Measurements from ENCODE around the gene ECM1. TPM values are rescaled to one million over a fixed set of nuclear protein-coding genes. Genes with fewer than 3 reads are reported as not detected.

ECM1 gene
- total RNA-seq, 2 experiments from 2014 or later = 2.0 to 3.8 TPM

- H3K27ac ChIP-seq (ENCODE audit: low read depth, low read length, poor library complexity, severe bottlenecking) = no peak overlapping the region
- intact Hi-C loops (cut with micrococcal nuclease; ENCODE audit: unreplicated experiment) = loop anchor here (10.0 kb wide), 1 partner anchor 145 kb away; the partner anchor contains the start of gene ENSA
- H3K36me3 ChIP-seq (ENCODE audit: insufficient read depth, low read length) = no peaks in the 10 kb centered on the region
- H3K9me2 ChIP-seq (ENCODE audit: insufficient read depth, low read length) = no peaks in the 10 kb centered on the region
- H3K4me3 ChIP-seq (ENCODE audit: low read depth, low read length, poor library complexity, severe bottlenecking) = no peak overlapping the region
- no peaks in the 10 kb centered on the region for H4K20me1 ChIP-seq (ENCODE audit: insufficient read depth, low read length)
- ChIA-PET POLR2A (interaction anchor here (0.5 kb wide), 1 partner anchor 107 kb away, joined by 4 read pairs; no protein-coding TSS in a partner anchor), CTCF (ENCODE audit: unreplicated experiment) (no interaction called here)
- H2AFZ ChIP-seq (ENCODE audit: low read length) = no peak overlapping the region
- TF ChIP-seq CTCF (conservative IDR thresholded peaks at IDR 0.05; ENCODE audit: low read length) = no peak
- TF ChIP-seq EZH2phosphoT487 (IDR thresholded peaks at IDR 0.05; ENCODE audit: borderline replicate concordance, low read depth, low read length) = no peak
- BruUV-seq (replicated peaks) = no TSS peak
- no peaks in the 10 kb centered on the region for H3K9me3 ChIP-seq (ENCODE audit: low read length)
- H3K4me2 ChIP-seq (ENCODE audit: low read length) = no peak overlapping the region
- no peak for DNase-seq (ENCODE audit: low spot score)
- H3K4me1 ChIP-seq (ENCODE audit: insufficient read depth, low read length, poor library complexity, severe bottlenecking) = peaks cover 2% of the 10 kb centered on the region
- H3K79me2 ChIP-seq (ENCODE audit: insufficient read depth, low read depth, low read length) = no peaks in the 10 kb centered on the region
Observed at GRCh38 chr1:150479927-150480352, 28.0 kb upstream of the ECM1 start.

GRCh38 chr1:150484431-150484830 is 23.5 kb upstream of the ECM1 start:
- TF ChIP-seq EZH2phosphoT487 (IDR thresholded peaks at IDR 0.05; ENCODE audit: borderline replicate concordance, low read depth, low read length) = no peak
- TF ChIP-seq CTCF (conservative IDR thresholded peaks at IDR 0.05; ENCODE audit: low read length) = no peak
- Histone ChIP-seq H3K9me3 (ENCODE audit: low read length) (no peaks in the 10 kb centered on the region), H3K79me2 (ENCODE audit: insufficient read depth, low read depth, low read length) (peaks cover 18% of the 10 kb centered on the region; the same call in 1 of the 2 replicates), H2AFZ (ENCODE audit: low read length) (peak overlapping the region; percentile 63; the same call in 1 of the 2 replicates), H3K4me1 (ENCODE audit: insufficient read depth, low read length, poor library complexity, severe bottlenecking) (peaks cover 18% of the 10 kb centered on the region), H3K27ac (ENCODE audit: low read depth, low read length, poor library complexity, severe bottlenecking) (no peak overlapping the region), H3K36me3 (ENCODE audit: insufficient read depth, low read length) (peaks cover 8% of the 10 kb centered on the region; the same call in 1 of the 2 replicates), H3K4me3 (ENCODE audit: low read depth, low read length, poor library complexity, severe bottlenecking) (no peak overlapping the region), H4K20me1 (ENCODE audit: insufficient read depth, low read length) (no peaks in the 10 kb centered on the region), H3K4me2 (ENCODE audit: low read length) (no peak overlapping the region), H3K9me2 (ENCODE audit: insufficient read depth, low read length) (no peaks in the 10 kb centered on the region)
- no peak for DNase-seq (ENCODE audit: low spot score)
- no TSS peak for BruUV-seq (replicated peaks)
- POLR2A ChIA-PET = no interaction called here
- CTCF ChIA-PET (ENCODE audit: unreplicated experiment) = no interaction called here
- intact Hi-C loops (cut with micrococcal nuclease; ENCODE audit: unreplicated experiment) = loop anchor here (10.0 kb wide), 1 partner anchor 140 kb away; the partner anchor contains the start of gene ENSA

GRCh38 chr1:150484861-150485260 is 23.0 kb upstream of the ECM1 start:
- H3K4me2 ChIP-seq (ENCODE audit: low read length) = no peak overlapping the region
- DNase-seq (ENCODE audit: low spot score) = peak; percentile 29
- BruUV-seq (replicated peaks) = no TSS peak
- peaks cover 18% of the 10 kb centered on the region; the same call in 1 of the 2 replicates for H3K79me2 ChIP-seq (ENCODE audit: insufficient read depth, low read depth, low read length)
- no peaks in the 10 kb centered on the region for H4K20me1 ChIP-seq (ENCODE audit: insufficient read depth, low read length)
- H3K4me1 ChIP-seq (ENCODE audit: insufficient read depth, low read length, poor library complexity, severe bottlenecking) = peaks cover 18% of the 10 kb centered on the region
- intact Hi-C loops (cut with micrococcal nuclease; ENCODE audit: unreplicated experiment) = loop anchor here (1.0 to 10.0 kb wide), 2 partner anchors 75 to 140 kb away; partner anchors contain the start of gene ENSA
- no peaks in the 10 kb centered on the region for H3K9me3 ChIP-seq (ENCODE audit: low read length)
- no peaks in the 10 kb centered on the region for H3K9me2 ChIP-seq (ENCODE audit: insufficient read depth, low read length)
- peaks cover 10% of the 10 kb centered on the region; the same call in 1 of the 2 replicates for H3K36me3 ChIP-seq (ENCODE audit: insufficient read depth, low read length)
- CTCF ChIA-PET (ENCODE audit: unreplicated experiment) = no interaction called here
- H3K4me3 ChIP-seq (ENCODE audit: low read depth, low read length, poor library complexity, severe bottlenecking) = no peak overlapping the region
- H3K27ac ChIP-seq (ENCODE audit: low read depth, low read length, poor library complexity, severe bottlenecking) = no peak overlapping the region
- POLR2A ChIA-PET = interaction anchor here (1.0 to 1.1 kb wide), 2 partner anchors 10 to 30 kb away, joined by 3 to 4 read pairs; no protein-coding TSS in a partner anchor
- TF ChIP-seq CTCF (conservative IDR thresholded peaks at IDR 0.05; ENCODE audit: low read length) (peak; percentile 60), EZH2phosphoT487 (IDR thresholded peaks at IDR 0.05; ENCODE audit: borderline replicate concordance, low read depth, low read length) (no peak)
- peak overlapping the region; percentile 63; the same call in 1 of the 2 replicates for H2AFZ ChIP-seq (ENCODE audit: low read length)

All from OCI-LY7 (cell line).